ENCODE data around the gene SLC35G3.
"Not testable (repeated sequence)": the region's sequence is repeated elsewhere in the genome, so short reads cannot be mapped to it uniquely, and the experiment has no call there.

The SLC35G3 gene

GRCh38 chr17:35194001-35194400 lies at the start of gene SLC35G3:
SLC35G3 (minus strand) TSS chr17:35194393; CDS start chr17:35194307, 86 bp downstream.
- DNase-seq = not testable (repeated sequence)

DNA sequence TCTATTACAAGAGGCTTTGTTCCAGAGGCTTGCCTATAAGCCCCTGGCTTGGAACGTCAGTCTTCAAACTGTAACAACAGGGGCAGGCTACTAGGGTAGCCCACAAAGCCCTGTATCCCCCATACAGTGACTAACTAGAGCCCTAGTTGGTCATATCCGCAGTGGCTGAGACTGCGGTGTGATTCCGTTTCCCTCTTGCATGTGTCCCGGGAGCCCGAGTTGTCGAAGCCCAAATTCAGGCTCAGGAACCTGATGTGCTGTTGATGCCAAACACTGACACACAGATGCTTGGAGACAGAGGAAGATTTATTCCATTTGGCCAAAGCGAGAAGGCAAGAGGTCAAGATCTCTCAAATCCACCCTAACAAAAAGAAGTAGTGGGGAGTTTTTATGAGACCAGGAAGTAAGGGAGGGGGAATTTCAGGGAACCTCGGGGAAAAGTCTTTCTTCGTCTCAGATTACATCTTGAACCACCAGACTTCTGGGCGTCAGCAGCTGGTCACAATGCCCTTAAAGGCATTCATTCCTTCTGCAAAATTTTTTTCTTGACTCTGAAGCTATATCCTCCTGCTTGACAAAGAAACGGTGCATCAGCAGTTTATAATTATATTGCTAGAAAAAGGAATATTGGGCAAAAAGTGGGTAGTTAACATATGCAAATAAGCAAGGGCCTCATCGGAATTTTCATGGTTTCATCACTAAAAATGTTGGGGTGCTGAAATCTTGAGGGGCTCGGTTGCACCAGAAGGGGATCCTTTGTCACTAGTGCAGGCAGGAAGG lies 49.6 kb upstream of the SLC35G3 start:
- peak; percentile 31 for DNase-seq

GRCh38 chr17:35242805-35243560 lies 48.8 kb upstream of the SLC35G3 start, which contains the start of gene SLFN5:
SLFN5 (plus strand) TSS chr17:35243072; CDS start chr17:35258691, 15,619 bp downstream.
- DNase-seq = peak; percentile 86

GRCh38 chr17:35242158-35242804 lies 48.1 kb upstream of the SLC35G3 start:
- DNase-seq = peak; percentile 70

GRCh38 chr17:35241520-35241919 lies 47.3 kb upstream of the SLC35G3 start:
- peak; percentile 31 for DNase-seq

GRCh38 chr17:35240861-35241260 lies 46.7 kb upstream of the SLC35G3 start:
- DNase-seq = no peak

GRCh38 chr17:35239823-35240222 lies 45.6 kb upstream of the SLC35G3 start:
- DNase-seq = no peak

DNA sequence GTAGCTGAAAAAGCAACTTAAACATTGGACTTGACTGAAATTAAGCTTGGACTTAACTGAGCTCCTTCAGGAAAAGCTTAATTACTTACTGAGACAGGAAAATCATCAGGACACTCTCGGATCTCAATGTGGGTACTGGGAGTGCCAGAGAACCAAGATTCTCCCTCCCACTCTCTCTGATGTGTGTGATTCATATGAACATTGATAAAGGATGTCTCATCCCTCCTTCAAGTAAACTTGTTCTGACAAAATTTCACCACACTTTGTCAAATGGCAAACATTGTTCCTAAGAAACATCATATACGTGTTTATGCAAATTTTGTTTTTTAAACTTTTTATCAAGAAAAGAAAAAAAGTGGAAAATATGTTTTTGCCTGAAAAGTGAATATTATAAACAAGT lies 44.6 kb upstream of the SLC35G3 start:
- DNase-seq = no peak

DNA sequence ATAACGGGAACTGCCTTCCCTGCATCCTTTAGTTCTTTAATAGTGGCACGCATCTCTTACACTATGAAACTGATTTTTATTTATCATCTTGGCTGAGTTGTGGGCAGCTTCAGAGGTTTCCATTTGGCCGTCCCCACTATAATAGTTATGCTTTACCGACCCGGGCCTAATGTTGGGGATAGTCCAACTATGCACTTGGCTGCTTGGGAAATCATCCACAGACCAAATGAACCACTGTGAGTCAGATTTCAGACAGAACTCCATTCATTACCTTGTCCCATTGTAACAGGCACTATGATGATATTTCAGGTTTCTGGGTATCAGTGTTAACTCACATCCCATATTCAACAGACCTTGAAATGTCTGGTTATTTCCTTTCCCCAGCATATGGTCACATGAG lies 42.6 kb upstream of the SLC35G3 start:
- DNase-seq = no peak

GRCh38 chr17:35235917-35236316 lies 41.7 kb upstream of the SLC35G3 start:
- no peak for DNase-seq

GRCh38 chr17:35235289-35235688 lies 41.1 kb upstream of the SLC35G3 start:
- no peak for DNase-seq

DNA sequence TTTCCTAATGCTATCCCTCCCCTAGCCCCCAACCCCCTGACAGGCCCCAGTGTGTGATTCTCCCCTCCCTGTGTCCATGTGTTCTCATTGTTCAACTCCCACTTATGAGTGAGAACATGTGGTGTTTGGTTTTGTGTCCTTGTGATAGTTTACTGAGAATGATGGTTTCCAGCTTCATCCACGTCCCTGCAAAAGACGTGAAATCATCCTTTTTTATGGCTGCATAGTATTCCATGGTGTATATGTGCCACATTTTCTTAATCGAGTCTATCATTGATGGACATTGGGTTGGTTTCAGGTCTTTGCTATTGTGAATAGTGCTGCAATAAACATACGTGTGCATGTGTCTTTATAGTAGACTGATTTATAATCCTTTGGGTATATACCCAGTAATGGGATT lies 40.1 kb upstream of the SLC35G3 start:
- not testable (repeated sequence) for DNase-seq

- DNase-seq = no peak
Measured at GRCh38 chr17:35229638-35230037, 35.4 kb upstream of the SLC35G3 start.

GRCh38 chr17:35227546-35227945 lies 33.4 kb upstream of the SLC35G3 start:
- DNase-seq = no peak

- DNase-seq = no peak
Measured at GRCh38 chr17:35224436-35224835, 30.2 kb upstream of the SLC35G3 start.

GRCh38 chr17:35222452-35222851 lies 28.3 kb upstream of the SLC35G3 start:
- no peak for DNase-seq

- DNase-seq = no peak
Measured at GRCh38 chr17:35218915-35219314, 24.7 kb upstream of the SLC35G3 start.

DNA sequence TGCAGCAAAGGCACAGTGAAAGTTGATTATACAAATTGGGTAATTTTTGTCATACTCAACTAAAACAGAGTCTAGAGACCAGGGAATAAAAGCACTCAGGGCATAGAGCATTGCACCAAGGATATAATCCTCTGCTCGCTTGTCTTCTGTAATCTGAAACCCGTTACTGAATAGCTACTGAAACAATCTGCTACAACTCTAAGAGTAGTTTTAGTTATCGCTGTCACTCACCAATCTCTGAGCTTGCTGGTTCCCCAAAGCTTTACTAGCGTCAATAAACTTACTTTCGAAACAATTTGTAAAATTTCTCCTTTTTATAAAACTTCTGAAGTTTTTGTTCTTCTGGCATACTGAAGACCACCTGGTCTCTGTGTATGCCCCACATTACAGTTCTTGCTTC lies 22.9 kb upstream of the SLC35G3 start:
- DNase-seq = no peak

DNA sequence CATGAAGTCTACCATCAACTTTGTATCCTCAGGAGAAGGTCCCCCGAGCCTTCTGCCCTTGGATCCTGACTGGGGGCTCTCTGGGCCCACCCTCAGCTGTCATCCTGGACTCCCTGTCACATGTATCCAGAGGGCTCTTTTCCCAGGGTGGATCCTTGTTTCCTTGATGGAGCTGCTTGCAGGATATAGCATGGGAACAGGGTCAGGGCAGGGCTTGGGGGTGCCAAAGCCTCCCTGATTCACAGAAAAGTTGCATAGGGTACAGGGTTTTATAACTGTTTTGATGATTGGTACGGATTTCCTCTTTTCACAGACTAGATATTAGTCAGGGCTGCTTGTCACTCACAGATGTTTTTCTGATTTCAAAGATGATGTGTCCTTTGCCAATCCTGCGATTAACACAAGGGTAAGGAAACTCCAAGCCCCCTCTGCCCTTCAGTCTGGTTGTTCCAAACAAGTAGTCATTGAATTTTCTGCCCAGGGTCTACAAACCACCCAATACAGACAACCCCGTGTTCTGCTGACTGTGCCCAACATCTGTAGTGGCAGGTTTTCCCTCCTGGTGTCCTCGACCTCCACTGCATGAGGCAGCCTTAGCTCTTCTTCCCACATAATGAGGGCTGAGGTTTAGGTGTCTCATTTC lies 20.6 kb upstream of the SLC35G3 start:
- DNase-seq = no peak

- DNase-seq = no peak
Measured at GRCh38 chr17:35214192-35214591, 20.0 kb upstream of the SLC35G3 start.

GRCh38 chr17:35213412-35213940 lies 19.3 kb upstream of the SLC35G3 start:
- DNase-seq = no peak

DNA sequence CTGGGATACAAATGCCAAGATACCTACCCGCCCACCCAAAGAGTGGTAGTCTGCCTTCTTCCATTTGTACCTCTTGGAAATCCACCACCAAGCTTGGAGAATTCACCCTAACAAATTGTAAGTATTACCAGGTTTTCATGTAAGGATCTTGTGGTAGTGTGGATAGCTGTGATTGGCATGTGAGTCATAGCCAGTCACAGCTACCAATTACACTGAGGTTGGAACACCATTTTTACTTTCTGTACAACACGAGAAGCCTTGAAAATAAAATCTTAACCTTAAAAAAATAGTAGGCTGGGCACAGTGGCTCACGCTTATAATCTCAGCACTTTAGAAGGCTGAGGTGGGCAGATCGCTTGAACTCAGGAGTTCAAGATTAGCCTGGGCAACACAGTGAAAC lies 18.5 kb upstream of the SLC35G3 start:
- DNase-seq = no peak

DNA sequence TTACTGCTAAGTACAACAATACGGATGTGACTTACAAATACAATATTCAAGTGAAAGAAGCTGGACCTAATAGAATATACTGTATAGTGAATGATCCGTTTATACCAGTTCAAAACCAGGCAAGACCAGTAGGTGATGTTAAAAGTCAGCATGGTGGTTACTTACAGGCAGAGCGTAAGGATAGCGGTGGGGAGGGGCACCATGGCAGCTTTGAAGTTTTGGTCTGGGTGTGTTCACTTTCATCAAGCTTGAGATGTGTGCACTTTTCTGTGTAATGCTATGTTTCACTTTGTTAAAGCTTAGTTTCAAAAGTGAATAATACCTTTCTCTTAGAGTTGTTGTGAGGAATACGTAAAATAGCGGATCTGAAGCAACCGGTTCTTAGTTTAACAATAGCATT lies 16.5 kb upstream of the SLC35G3 start:
- no peak for DNase-seq
